GM12873 (cell line): Measurements from ENCODE around the gene DDX56.

Experiments
- CTCF ChIP-seq: IDR thresholded peaks from 2 replicates; pipeline ENCODE4 v1.5.1; 2012; ENCODE audit warnings: low read depth, mild to moderate bottlenecking, moderate library complexity, low read length, control low read depth; ENCODE audit not compliant: insufficient read depth; ENCODE audit errors: missing control alignments

Gene DDX56

DNA sequence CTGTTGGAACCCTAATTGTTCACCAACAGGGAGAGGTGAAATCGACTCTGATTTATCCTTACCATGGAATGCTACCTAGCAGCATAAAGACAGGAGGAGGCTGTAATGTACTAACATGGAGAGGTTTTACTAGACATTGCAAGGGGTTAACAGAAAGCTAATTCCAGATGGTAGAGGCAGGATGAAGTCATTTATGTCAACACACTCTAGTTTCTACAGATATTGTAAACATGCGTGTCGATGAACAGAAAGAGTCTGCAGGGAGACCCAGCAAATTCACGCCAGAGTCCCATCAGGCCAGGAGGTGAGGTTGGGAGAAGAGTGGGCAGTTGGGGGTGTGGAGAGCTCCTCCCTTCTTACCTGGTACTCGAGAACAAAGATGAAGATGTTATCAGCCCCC, 39.6 kb downstream of the DDX56 start:
- TF ChIP-seq CTCF, result no peak

DNA sequence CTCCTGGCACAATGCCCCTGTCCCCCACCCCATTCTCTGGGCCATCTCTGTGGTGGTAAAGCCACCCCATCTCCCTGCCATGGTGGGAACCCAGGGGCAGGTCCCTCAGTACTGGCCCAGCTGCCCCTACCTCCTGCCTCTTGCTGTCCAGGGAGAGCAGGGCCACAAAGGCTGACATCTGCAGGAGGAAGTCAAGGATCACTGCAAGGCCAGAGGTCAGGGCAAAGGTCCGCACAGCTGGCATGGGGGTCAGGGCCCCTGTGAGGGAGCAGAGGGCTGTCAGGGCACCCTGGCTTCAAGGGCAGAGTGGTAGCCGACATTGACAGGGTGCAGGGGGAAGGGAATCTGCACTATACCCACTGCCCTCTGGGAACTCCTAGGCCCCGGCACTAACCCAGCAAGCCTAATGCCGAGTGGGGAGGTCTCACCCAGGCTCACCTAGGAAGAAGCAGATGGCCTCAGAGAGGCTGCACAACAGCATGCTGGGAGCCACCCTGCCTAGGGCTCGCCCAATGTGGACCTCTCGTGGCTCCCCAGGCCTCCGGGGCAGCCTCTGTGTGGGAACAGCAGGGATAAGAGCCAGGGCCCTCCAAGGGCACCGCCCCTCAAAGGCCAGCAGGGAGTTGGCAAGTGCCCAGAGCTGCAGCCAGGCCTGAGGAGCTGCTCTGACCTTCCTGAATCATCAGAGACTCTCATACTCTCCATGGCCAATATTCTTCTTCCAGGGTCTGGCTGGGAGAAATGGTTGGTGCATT, 40.2 kb downstream of the DDX56 start:
- TF ChIP-seq CTCF, result no peak

GRCh38 chr7:44531421-44532380, 42.0 kb downstream of the DDX56 start:
- no peak for TF ChIP-seq CTCF

DNA sequence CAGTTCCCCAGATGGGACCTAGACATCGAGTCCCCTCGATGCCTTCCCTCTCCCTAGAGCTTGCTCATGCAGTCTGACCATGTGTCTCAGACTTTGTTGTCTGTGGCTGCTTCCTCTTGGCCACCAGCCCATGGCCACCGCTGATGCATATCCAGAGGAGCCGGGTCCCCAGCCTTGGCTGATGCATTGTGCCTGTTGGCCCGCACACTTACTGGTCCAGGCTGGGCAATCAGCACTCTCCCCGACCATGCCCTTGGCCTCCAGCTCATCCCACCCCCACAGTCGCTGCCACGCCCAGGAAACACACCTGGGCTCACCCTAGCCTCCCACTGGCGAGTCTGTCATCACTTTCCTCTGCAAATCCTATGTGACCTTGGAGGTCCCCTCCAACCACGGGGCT, 42.7 kb downstream of the DDX56 start:
- TF ChIP-seq CTCF, result no peak

DNA sequence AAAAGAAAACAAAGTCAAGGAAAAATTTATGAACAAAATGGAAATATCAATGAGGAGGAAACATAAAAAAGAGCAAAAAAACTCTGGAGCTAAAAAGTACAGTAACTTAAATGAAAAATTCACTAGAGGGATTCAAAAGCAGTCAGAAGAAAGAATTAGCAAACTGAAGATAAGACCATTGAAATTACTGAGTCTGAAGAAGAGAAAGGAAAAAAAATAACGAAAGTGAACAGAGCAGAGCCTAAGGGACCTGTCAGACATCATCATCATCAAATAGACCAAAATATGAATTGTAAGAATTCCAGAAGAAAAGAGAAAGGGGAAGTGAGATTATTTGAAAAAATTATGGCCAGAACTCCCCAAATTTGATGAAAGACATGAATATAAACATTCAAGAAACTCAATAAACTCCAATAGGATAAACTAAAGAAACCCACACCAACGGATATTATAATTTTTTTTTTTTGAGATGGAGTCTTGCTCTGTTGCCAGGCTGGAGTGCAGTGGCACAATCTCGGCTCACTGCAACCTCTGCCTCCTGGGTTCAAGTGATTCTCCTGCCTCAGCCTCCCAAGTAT, 48.8 kb downstream of the DDX56 start:
- no peak for TF ChIP-seq CTCF

DNA sequence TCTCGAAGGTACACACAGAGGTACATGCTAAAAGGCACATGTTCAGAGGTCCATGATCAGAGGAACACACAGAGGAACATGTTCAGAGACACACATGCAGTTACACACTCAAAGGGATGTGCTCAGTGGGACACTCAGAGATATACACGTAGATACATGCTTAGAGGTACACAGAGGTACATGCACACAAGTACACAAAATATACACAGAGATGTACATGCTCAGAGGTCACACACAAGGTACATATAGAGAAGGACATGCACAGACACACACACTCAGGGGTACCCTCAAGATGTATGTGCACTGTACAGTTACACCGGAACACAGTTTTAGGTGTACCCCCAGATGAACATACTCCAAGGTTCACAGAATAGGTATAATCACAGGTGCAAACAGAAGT, 51.4 kb downstream of the DDX56 start:
- no peak for TF ChIP-seq CTCF
